ENCODE results near the gene SPAG16. TPM values are rescaled to one million over a fixed set of nuclear protein-coding genes. Genes with fewer than 3 reads are reported as not detected.

The SPAG16 gene
- polyA plus RNA-seq (2012; ENCODE audit: insufficient read length, low read depth): 36.3 TPM

DNA sequence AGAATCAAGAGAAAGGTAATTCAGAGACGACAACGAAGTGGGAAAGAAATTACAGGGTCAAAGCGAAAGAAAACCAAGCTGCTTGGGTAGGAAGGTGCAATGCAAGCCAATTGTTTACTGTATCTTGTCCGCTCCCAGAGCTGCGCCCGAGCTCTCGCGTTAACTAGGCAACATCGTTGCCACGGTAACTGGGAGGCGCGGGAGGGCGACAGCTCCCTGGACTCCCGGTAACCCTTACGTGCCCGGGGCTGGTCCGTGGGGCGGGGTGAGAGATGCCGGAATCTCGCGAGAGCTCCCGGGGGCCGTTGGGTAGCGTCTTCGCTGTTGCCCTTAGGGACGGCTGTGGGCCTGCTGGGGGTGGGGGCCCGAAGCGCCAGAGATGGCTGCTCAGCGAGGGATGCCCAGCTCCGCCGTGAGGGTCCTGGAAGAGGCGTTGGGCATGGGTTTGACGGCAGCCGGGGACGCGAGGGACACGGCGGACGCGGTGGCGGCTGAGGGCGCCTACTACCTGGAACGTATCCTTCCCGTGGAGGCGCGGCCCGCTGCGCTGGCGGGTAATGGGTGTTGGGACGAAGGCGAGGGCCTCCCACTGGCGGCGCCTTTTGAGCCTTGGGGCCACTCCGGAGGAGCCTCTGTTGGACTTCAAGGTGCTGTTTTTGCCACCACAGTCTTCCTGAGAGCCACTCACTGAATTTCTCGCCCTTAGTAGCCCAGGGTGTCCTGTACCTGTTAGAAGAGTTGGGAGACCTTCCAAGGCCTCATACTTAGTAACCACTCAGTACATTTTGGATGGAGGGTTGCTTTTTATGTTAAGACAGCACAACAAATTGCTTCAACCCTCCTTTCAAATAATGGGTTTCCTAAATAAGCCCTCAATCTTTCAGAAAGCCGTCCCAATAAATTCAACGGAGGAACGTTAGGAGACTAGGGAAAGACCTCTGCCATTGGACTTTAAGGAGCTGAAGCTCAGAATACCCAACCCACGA lies at the start of gene SPAG16:
TSS of gene SPAG16 (plus strand) at position 360 of the 986 bp plus-strand sequence.
- TF ChIP-seq, protein P1, sequence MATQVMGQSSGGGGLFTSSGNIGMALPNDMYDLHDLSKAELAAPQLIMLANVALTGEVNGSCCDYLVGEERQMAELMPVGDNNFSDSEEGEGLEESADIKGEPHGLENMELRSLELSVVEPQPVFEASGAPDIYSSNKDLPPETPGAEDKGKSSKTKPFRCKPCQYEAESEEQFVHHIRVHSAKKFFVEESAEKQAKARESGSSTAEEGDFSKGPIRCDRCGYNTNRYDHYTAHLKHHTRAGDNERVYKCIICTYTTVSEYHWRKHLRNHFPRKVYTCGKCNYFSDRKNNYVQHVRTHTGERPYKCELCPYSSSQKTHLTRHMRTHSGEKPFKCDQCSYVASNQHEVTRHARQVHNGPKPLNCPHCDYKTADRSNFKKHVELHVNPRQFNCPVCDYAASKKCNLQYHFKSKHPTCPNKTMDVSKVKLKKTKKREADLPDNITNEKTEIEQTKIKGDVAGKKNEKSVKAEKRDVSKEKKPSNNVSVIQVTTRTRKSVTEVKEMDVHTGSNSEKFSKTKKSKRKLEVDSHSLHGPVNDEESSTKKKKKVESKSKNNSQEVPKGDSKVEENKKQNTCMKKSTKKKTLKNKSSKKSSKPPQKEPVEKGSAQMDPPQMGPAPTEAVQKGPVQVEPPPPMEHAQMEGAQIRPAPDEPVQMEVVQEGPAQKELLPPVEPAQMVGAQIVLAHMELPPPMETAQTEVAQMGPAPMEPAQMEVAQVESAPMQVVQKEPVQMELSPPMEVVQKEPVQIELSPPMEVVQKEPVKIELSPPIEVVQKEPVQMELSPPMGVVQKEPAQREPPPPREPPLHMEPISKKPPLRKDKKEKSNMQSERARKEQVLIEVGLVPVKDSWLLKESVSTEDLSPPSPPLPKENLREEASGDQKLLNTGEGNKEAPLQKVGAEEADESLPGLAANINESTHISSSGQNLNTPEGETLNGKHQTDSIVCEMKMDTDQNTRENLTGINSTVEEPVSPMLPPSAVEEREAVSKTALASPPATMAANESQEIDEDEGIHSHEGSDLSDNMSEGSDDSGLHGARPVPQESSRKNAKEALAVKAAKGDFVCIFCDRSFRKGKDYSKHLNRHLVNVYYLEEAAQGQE (IDR thresholded peaks at IDR 0.05; ENCODE audit: insufficient read depth in 1 of 2, low read depth in 2 of 2, low read length in 2 of 2): no peak
- TF ChIP-seq POLR2AphosphoS5 (IDR thresholded peaks at IDR 0.05; ENCODE audit: low read depth, low read length): peak; percentile 55
- peak; percentile 91; the same call in 1 of the 2 replicates for TF ChIP-seq SIN3A (IDR thresholded peaks at IDR 0.05; ENCODE audit: borderline replicate concordance, insufficient read depth, low read length)
- TF ChIP-seq FOXP2 (optimal IDR thresholded peaks at IDR 0.05; ENCODE audit: borderline replicate concordance, extremely low read depth, extremely low read length, insufficient read depth): peak; percentile 87
- peak; percentile 57; the same call in 1 of the 2 replicates for TF ChIP-seq TAF1 (IDR thresholded peaks at IDR 0.05; ENCODE audit: borderline replicate concordance, insufficient read depth, low read length)

DNA sequence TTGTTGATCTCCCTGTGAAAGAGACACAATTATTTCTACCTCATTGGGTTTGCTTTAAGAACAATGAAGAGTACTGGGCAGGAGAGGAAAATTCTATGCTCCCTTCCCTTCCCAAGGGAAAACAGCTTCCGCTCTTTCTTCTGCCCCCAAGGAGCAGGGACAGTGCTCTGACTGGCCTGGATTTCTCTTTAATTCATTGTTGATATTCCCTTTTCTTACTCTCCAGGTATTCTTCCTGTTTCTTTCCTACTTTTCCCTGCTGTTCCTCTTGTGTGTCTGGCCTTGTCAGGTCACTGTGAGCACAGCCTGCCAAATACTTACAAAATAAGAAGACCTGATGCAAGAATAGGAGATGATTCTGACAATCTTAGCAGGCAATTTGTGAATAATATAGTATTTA lies 49.6 kb upstream of the SPAG16 start:
- TF ChIP-seq POLR2AphosphoS5 (IDR thresholded peaks at IDR 0.05; ENCODE audit: low read depth, low read length) (no peak), SIN3A (IDR thresholded peaks at IDR 0.05; ENCODE audit: borderline replicate concordance, insufficient read depth, low read length) (no peak), TAF1 (IDR thresholded peaks at IDR 0.05; ENCODE audit: borderline replicate concordance, insufficient read depth, low read length) (no peak), FOXP2 (optimal IDR thresholded peaks at IDR 0.05; ENCODE audit: borderline replicate concordance, extremely low read depth, extremely low read length, insufficient read depth) (no peak)
- TF ChIP-seq, protein P1 (IDR thresholded peaks at IDR 0.05; ENCODE audit: insufficient read depth in 1 of 2, low read depth in 2 of 2, low read length in 2 of 2): no peak

GRCh38 chr2:213235741-213236140 lies 48.5 kb upstream of the SPAG16 start:
- no peak for TF ChIP-seq TAF1 (IDR thresholded peaks at IDR 0.05; ENCODE audit: borderline replicate concordance, insufficient read depth, low read length)
- no peak for TF ChIP-seq POLR2AphosphoS5 (IDR thresholded peaks at IDR 0.05; ENCODE audit: low read depth, low read length)
- no peak for TF ChIP-seq SIN3A (IDR thresholded peaks at IDR 0.05; ENCODE audit: borderline replicate concordance, insufficient read depth, low read length)
- TF ChIP-seq, protein P1 (IDR thresholded peaks at IDR 0.05; ENCODE audit: insufficient read depth in 1 of 2, low read depth in 2 of 2, low read length in 2 of 2): no peak
- no peak for TF ChIP-seq FOXP2 (optimal IDR thresholded peaks at IDR 0.05; ENCODE audit: borderline replicate concordance, extremely low read depth, extremely low read length, insufficient read depth)

- TF ChIP-seq, protein P1 (IDR thresholded peaks at IDR 0.05; ENCODE audit: insufficient read depth in 1 of 2, low read depth in 2 of 2, low read length in 2 of 2): no peak
- TF ChIP-seq SIN3A (IDR thresholded peaks at IDR 0.05; ENCODE audit: borderline replicate concordance, insufficient read depth, low read length) (no peak), TAF1 (IDR thresholded peaks at IDR 0.05; ENCODE audit: borderline replicate concordance, insufficient read depth, low read length) (no peak), POLR2AphosphoS5 (IDR thresholded peaks at IDR 0.05; ENCODE audit: low read depth, low read length) (no peak), FOXP2 (optimal IDR thresholded peaks at IDR 0.05; ENCODE audit: borderline replicate concordance, extremely low read depth, extremely low read length, insufficient read depth) (no peak)
Measured at GRCh38 chr2:213237251-213237650, 47.0 kb upstream of the SPAG16 start.
